Measurements from ENCODE around the gene RUNX2. TPM values are rescaled to one million over a fixed set of nuclear protein-coding genes. Genes with fewer than 3 reads are reported as not detected.
A peak's percentile ranks its signal among the peaks of the same experiment; 100 is the strongest.

The RUNX2 gene
- total and polyA plus RNA-seq, 4 donors: 1.8 to 6.7 (median 3.2) TPM

DNA sequence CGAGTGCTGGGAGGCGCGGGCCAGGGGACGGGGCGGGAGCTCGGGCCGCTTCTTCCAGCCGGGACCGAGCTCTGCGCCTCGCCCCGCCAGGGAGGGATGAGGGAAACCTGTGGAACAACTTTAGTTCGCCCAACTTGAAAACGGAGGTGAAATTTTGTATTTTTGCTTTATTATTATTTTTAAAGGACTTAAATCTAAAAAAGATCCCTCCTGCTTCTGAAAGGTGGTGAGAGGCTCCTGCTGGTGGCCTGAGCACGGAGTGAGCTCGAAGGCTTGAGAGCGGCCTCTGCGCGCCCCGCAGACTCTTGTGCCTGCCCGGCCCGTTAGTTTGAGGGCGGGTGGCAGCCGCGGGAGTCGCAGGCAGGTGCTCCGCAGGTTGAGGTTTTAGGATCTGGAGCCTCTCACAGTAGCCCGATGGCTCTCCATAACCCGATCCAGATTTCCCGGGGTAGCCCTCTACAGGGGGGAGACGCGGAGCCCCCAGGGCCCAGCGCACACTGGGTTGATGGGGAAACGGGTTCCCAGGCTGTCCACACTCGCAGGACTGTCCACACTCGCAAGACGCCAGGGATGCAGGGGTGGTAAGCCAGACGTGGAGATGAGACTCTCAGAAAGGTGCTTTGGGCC lies 95.8 kb downstream of the RUNX2 start:
- TF ChIP-seq, protein P1, sequence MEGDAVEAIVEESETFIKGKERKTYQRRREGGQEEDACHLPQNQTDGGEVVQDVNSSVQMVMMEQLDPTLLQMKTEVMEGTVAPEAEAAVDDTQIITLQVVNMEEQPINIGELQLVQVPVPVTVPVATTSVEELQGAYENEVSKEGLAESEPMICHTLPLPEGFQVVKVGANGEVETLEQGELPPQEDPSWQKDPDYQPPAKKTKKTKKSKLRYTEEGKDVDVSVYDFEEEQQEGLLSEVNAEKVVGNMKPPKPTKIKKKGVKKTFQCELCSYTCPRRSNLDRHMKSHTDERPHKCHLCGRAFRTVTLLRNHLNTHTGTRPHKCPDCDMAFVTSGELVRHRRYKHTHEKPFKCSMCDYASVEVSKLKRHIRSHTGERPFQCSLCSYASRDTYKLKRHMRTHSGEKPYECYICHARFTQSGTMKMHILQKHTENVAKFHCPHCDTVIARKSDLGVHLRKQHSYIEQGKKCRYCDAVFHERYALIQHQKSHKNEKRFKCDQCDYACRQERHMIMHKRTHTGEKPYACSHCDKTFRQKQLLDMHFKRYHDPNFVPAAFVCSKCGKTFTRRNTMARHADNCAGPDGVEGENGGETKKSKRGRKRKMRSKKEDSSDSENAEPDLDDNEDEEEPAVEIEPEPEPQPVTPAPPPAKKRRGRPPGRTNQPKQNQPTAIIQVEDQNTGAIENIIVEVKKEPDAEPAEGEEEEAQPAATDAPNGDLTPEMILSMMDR (IDR thresholded peaks at IDR 0.05; ENCODE audit: control extremely low read depth, extremely low read depth): no peak
- DNase-seq (peak; percentile 34 to 37 (median 35)), ATAC-seq (ENCODE audit: insufficient read depth, low FRiP score) (no peak)
- 10 to 19% methylated on average over 38 of the region's 38 CpGs for WGBS, 2 donors
- Histone ChIP-seq H3K27me3 (ENCODE audit: control insufficient read depth in 3 of 3, insufficient read depth in 3 of 3, low read length in 2 of 3) (peaks cover 0 to 75% (median 28%) of the 10 kb centered on the region in 3 donors), H3K9ac (ENCODE audit: insufficient read depth in 1 of 2, low read length in 2 of 2) (no peak overlapping the region), H3K4me1 (ENCODE audit: control insufficient read depth in 5 of 5, insufficient read depth in 5 of 5, low read length in 5 of 5) (peaks cover 3 to 37% (median 7%) of the 10 kb centered on the region in 5 donors), H3K27ac (ENCODE audit: low read depth in 1 of 2, low read length in 1 of 2) (peak overlapping the region in 1 of 2 donors; percentile 48), H3K36me3 (ENCODE audit: control insufficient read depth in 4 of 4, insufficient read depth in 4 of 4, low read length in 4 of 4) (no peaks in the 10 kb centered on the region), H3K4me3 (peak overlapping the region; percentile 20), H3K9me3 (ENCODE audit: control insufficient read depth in 4 of 4, insufficient read depth in 3 of 4, low read length in 3 of 4) (no peaks in the 10 kb centered on the region)

DNA sequence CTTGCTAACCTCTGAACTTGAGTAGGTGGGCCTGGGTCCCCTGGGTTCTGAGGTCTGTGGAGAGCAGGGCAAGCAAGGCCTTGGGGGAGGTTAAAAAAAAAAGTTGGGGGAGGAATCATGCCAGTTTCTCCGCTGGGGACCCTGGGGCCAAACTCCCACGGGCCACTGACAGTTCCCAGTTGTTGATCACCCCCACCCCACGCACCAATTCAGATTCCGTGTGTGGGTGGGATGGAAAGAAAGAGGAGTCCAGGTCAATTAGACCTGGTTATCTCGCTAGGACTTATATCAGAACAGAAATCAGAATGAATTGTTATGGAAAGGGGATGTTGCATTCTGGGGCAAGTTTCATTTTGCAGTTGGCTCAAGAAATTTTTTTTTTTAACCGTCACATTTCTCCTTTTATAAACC lies 96.3 kb downstream of the RUNX2 start:
- no peaks in the 10 kb centered on the region for H3K9me3 ChIP-seq (ENCODE audit: control insufficient read depth in 4 of 4, insufficient read depth in 3 of 4, low read length in 3 of 4)
- TF ChIP-seq, protein P1 (IDR thresholded peaks at IDR 0.05; ENCODE audit: control extremely low read depth, extremely low read depth): no peak

DNA sequence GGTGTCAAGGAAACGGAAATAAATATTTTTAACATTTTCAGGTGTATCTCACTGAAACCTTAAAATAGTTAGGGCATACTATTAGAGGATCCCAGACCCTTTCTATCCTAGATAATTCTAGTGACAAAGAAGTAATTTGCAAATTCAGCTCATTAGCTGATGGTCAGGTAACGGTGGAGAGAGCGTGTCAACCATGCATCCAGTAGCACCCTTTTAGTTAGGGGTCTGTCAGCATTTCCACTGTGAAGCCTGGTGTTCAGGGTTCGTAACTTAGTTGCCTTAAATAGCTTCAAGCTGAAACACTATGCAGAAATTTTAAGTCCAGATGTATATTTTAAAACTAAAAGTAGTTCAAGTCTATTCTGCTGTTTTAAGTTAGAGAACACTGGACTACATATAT lies 98.1 kb downstream of the RUNX2 start:
- WGBS, 2 donors: 85 to 88% methylated on average over 4 of the region's 4 CpGs
- H3K9me3 ChIP-seq (ENCODE audit: control insufficient read depth in 4 of 4, insufficient read depth in 3 of 4, low read length in 3 of 4): no peaks in the 10 kb centered on the region
- H3K4me1 ChIP-seq (ENCODE audit: control insufficient read depth in 5 of 5, insufficient read depth in 5 of 5, low read length in 5 of 5): peaks cover 0 to 19% (median 2%) of the 10 kb centered on the region in 5 donors
- no peak for ATAC-seq (ENCODE audit: insufficient read depth, low FRiP score)
- no peaks in the 10 kb centered on the region for H3K36me3 ChIP-seq (ENCODE audit: control insufficient read depth in 4 of 4, insufficient read depth in 4 of 4, low read length in 4 of 4)
- H3K27ac ChIP-seq (ENCODE audit: low read depth in 1 of 2, low read length in 1 of 2): no peak overlapping the region
- H3K27me3 ChIP-seq (ENCODE audit: control insufficient read depth in 3 of 3, insufficient read depth in 3 of 3, low read length in 2 of 3): peaks cover 0 to 52% (median 5%) of the 10 kb centered on the region in 3 donors
- H3K4me3 ChIP-seq: no peak overlapping the region
- no peak for DNase-seq
- TF ChIP-seq, protein P1 (IDR thresholded peaks at IDR 0.05; ENCODE audit: control extremely low read depth, extremely low read depth): no peak
- H3K9ac ChIP-seq (ENCODE audit: insufficient read depth in 1 of 2, low read length in 2 of 2): no peak overlapping the region

More for the DNA sequence above, 96.3 kb downstream of the RUNX2 start:
- peaks cover 0 to 70% (median 23%) of the 10 kb centered on the region in 3 donors for H3K27me3 ChIP-seq (ENCODE audit: control insufficient read depth in 3 of 3, insufficient read depth in 3 of 3, low read length in 2 of 3)
- H3K4me1 ChIP-seq (ENCODE audit: control insufficient read depth in 5 of 5, insufficient read depth in 5 of 5, low read length in 5 of 5): peaks cover 3 to 36% (median 7%) of the 10 kb centered on the region in 5 donors
- 23 to 56% methylated on average over 6 of the region's 6 CpGs for WGBS, 2 donors
- H3K9ac ChIP-seq (ENCODE audit: insufficient read depth in 1 of 2, low read length in 2 of 2): no peak overlapping the region
- H3K36me3 ChIP-seq (ENCODE audit: control insufficient read depth in 4 of 4, insufficient read depth in 4 of 4, low read length in 4 of 4): no peaks in the 10 kb centered on the region
- no peak overlapping the region for H3K4me3 ChIP-seq
- H3K27ac ChIP-seq (ENCODE audit: low read depth in 1 of 2, low read length in 1 of 2): peak overlapping the region in 1 of 2 donors; percentile 48
- no peak for ATAC-seq (ENCODE audit: insufficient read depth, low FRiP score)
- DNase-seq: no peak

Measured in lung (tissue), 12 donors.